ENCODE measurements around the gene PPP2CA. TPM values are rescaled to one million over a fixed set of nuclear protein-coding genes. Genes with fewer than 3 reads are reported as not detected.

The PPP2CA gene
- total and polyA plus RNA-seq, 2 of the 13 experiments (the other 11 are each of a cell fraction or from before 2014, with no cell fraction given), result 82.4 to 171 TPM

- TF ChIP-seq CAMTA2 (CRISPR knock-in tag; IDR thresholded peaks at IDR 0.05; ENCODE audit: borderline replicate concordance) (no peak), SPEN (CRISPR knock-in tag; IDR thresholded peaks at IDR 0.05; ENCODE audit: low read depth) (0 out of 2 replicates have a peak, but pooled peaks have one; percentile 43), ZFP90 (CRISPR knock-in tag; IDR thresholded peaks at IDR 0.05; ENCODE audit: borderline replicate concordance) (no peak), HMG20A (CRISPR knock-in tag; IDR thresholded peaks at IDR 0.05; ENCODE audit: borderline replicate concordance) (no peak), ZSCAN29 (CRISPR knock-in tag; conservative IDR thresholded peaks at IDR 0.05) (no peak), ATF6 (CRISPR knock-in tag; conservative IDR thresholded peaks at IDR 0.05) (no peak), PAX8 (CRISPR knock-in tag; IDR thresholded peaks at IDR 0.05; ENCODE audit: borderline replicate concordance) (no peak), CREBL2 (CRISPR knock-in tag; IDR thresholded peaks at IDR 0.05; ENCODE audit: borderline replicate concordance) (0 out of 2 replicates have a peak, but pooled peaks have one; percentile 50), SP5 (CRISPR knock-in tag; IDR thresholded peaks at IDR 0.05; ENCODE audit: borderline replicate concordance, low read depth) (no peak), IKZF1 (IDR thresholded peaks at IDR 0.05) (no peak), ZNF891 (CRISPR knock-in tag; IDR thresholded peaks at IDR 0.05) (0 out of 2 replicates have a peak, but pooled peaks have one; percentile 23), ATRX (CRISPR knock-in tag; IDR thresholded peaks at IDR 0.05; ENCODE audit: borderline replicate concordance) (no peak), MAZ (IDR thresholded peaks at IDR 0.05; ENCODE audit: borderline replicate concordance, low read depth, low read length) (no peak), MAZ (CRISPR knock-in tag; IDR thresholded peaks at IDR 0.05; ENCODE audit: low read depth) (no peak), NFIB (CRISPR knock-in tag; IDR thresholded peaks at IDR 0.05; ENCODE audit: borderline replicate concordance) (no peak), ZBTB8A (CRISPR knock-in tag; IDR thresholded peaks at IDR 0.05; ENCODE audit: borderline replicate concordance, low read depth) (0 out of 2 replicates have a peak, but pooled peaks have one; percentile 5), RCOR2 (CRISPR knock-in tag; IDR thresholded peaks at IDR 0.05) (no peak), ZNF451 (CRISPR knock-in tag; IDR thresholded peaks at IDR 0.05) (no peak), ZNF552 (CRISPR knock-in tag; IDR thresholded peaks at IDR 0.05; ENCODE audit: borderline replicate concordance) (no peak), ZNF367 (CRISPR knock-in tag; IDR thresholded peaks at IDR 0.05; ENCODE audit: borderline replicate concordance) (no peak), ZNF784 (CRISPR knock-in tag; IDR thresholded peaks at IDR 0.05; ENCODE audit: borderline replicate concordance) (peak; percentile 87; the same call in 1 of the 2 replicates), ZNF761 (CRISPR knock-in tag; conservative IDR thresholded peaks at IDR 0.05) (no peak), ZNF737 (CRISPR knock-in tag; IDR thresholded peaks at IDR 0.05; ENCODE audit: borderline replicate concordance) (no peak), ZNF17 (CRISPR knock-in tag; IDR thresholded peaks at IDR 0.05) (no peak), SAP130 (CRISPR knock-in tag; IDR thresholded peaks at IDR 0.05; ENCODE audit: low read depth) (peak; percentile 3; the same call in 1 of the 2 replicates), ZNF44 (CRISPR knock-in tag; IDR thresholded peaks at IDR 0.05) (no peak), KLF6 (CRISPR knock-in tag; IDR thresholded peaks at IDR 0.05) (no peak), ZNF101 (CRISPR knock-in tag; IDR thresholded peaks at IDR 0.05; ENCODE audit: borderline replicate concordance, low read depth) (no peak), SRY (CRISPR knock-in tag; IDR thresholded peaks at IDR 0.05) (0 out of 2 replicates have a peak, but pooled peaks have one; percentile 59), ATF7-NPFF (CRISPR knock-in tag; IDR thresholded peaks at IDR 0.05; ENCODE audit: low read depth) (no peak)
These were observed 744 bp upstream of the PPP2CA start (continued) for GRCh38 chr5:134226441-134227192.

Data from HepG2 (cell line).